Endothelial cell of umbilical vein (primary cell): ENCODE results near the gene DNAJC12. TPM values are rescaled to one million over a fixed set of nuclear protein-coding genes. Genes with fewer than 3 reads are reported as not detected.

ENCODE experiments used
- BruUV-seq: library from RNA; stranded (reverse); fragments of 400-500 nt; replicated peaks from 2 replicates; lab custom pipeline; 2021; lab: Mats Ljungman, UMichigan
- CTCF ChIA-PET: fragments of 300-600, 350-600 bp; sonication (Branson Sonifier 250); formaldehyde crosslinking; loops from one replicate; lab custom pipeline; 2021; ENCODE audit warnings: antibody characterized with exemption, inconsistent platforms; lab: Charles Lee
- POLR2A ChIA-PET: fragments of 300-600, 350-600 bp; sonication (Branson Sonifier 250); formaldehyde crosslinking; loops from one replicate; lab custom pipeline; 2021; ENCODE audit warnings: antibody characterized with exemption, inconsistent platforms; lab: Charles Lee
- DNase-seq: peaks from one replicate; pipeline ENCODE4 v3.0.0-alpha.2; 2011; ENCODE audit warnings: low read depth, low spot score
- FAIRE-seq: peaks from 2 replicates; lab custom pipeline; 2011; peaks lifted over from hg19 to GRCh38; lab: Jason Lieb, UNC
- H2AFZ ChIP-seq: 2 replicates; pipeline ENCODE4 v1.6.0; 2012; ENCODE audit warnings: low read depth, low read length, control low read depth, inconsistent platforms
- H3K27ac ChIP-seq: 2 replicates; pipeline ENCODE4 v1.5.1; 2011; ENCODE audit warnings: low read depth, mild to moderate bottlenecking, control low read depth, low read length, moderate library complexity; ENCODE audit not compliant: insufficient read depth
- H3K27me3 ChIP-seq, 2 experiments: 2 replicates each; pipeline versions ENCODE4 v1.6.0 to v1.6.1; 2011; ENCODE audit warnings: low read length in 2 of 2, mixed read lengths in 1 of 2; ENCODE audit not compliant: control insufficient read depth in 2 of 2, insufficient read depth in 2 of 2
- H3K36me3 ChIP-seq, 2 experiments: 2 replicates in 1 of 2; 3 replicates in 1 of 2; pipeline ENCODE4 v1.5.1; 2011; ENCODE audit warnings: low read length in 2 of 2, mild to moderate bottlenecking in 1 of 2, moderate library complexity in 1 of 2; ENCODE audit not compliant: control insufficient read depth in 2 of 2, insufficient read depth in 2 of 2; ENCODE audit errors: extremely low read depth in 1 of 2
- H3K4me1 ChIP-seq: 3 replicates; pipeline ENCODE4 v1.5.1; 2011; ENCODE audit warnings: mild to moderate bottlenecking, low read length; ENCODE audit not compliant: control insufficient read depth, insufficient read depth; ENCODE audit errors: extremely low read depth
- H3K4me2 ChIP-seq: 2 replicates; pipeline ENCODE4 v1.6.1; 2011; ENCODE audit warnings: low read length, control low read depth, mixed read lengths; ENCODE audit not compliant: insufficient read depth
- H3K4me3 ChIP-seq, 3 experiments: fragments of 200-600 bp in 1 of 3; sonication (generic), shearing (Covaris generic) in 1 of 3; replicated peaks in 1 of 3; 2 replicates each; pipeline ENCODE4 v1.5.1; 2011 to 2016; ENCODE audit warnings: control low read depth in 3 of 3, low read length in 3 of 3, mild to moderate bottlenecking in 2 of 3, inconsistent platforms in 1 of 3, low read depth in 1 of 3, moderate library complexity in 1 of 3; ENCODE audit not compliant: insufficient read depth in 1 of 3
- H3K79me2 ChIP-seq: 2 replicates; pipeline ENCODE4 v1.6.0; 2012; ENCODE audit warnings: low read length, inconsistent platforms; ENCODE audit not compliant: control insufficient read depth, insufficient read depth
- H3K9ac ChIP-seq: replicated peaks from 2 replicates; pipeline ENCODE3; 2011; ENCODE audit warnings: low read length, control low read depth; ENCODE audit not compliant: insufficient read depth; ENCODE audit errors: extremely low read depth
- H3K9me1 ChIP-seq: replicated peaks from 3 replicates; pipeline ENCODE4 v1.6.0; 2011; ENCODE audit warnings: mild to moderate bottlenecking, low read length; ENCODE audit not compliant: control insufficient read depth, insufficient read depth; ENCODE audit errors: extremely low read depth
- H3K9me3 ChIP-seq: replicated peaks from 2 replicates; pipeline ENCODE4 v1.5.1; 2012; ENCODE audit warnings: low read length, inconsistent platforms; ENCODE audit not compliant: control insufficient read depth, insufficient read depth
- H4K20me1 ChIP-seq: replicated peaks from 2 replicates; pipeline ENCODE3; 2011; ENCODE audit warnings: mild to moderate bottlenecking, low read length; ENCODE audit not compliant: control insufficient read depth, insufficient read depth; ENCODE audit errors: extremely low read depth
- CTCF ChIP-seq, 2 donors: IDR thresholded peaks; 1 replicate in 1 of 2; 2 replicates in 1 of 2; pipeline ENCODE4 v1.5.1; 2011; ENCODE audit warnings: low read length in 2 of 2, mild to moderate bottlenecking in 2 of 2, moderate library complexity in 2 of 2, control low read depth in 1 of 2, inconsistent platforms in 1 of 2, low read depth in 1 of 2; ENCODE audit not compliant: insufficient read depth in 1 of 2; ENCODE audit errors: extremely low read depth in 1 of 2
- EZH2 ChIP-seq: IDR thresholded peaks from 2 replicates; pipeline ENCODE4 v1.6.1; 2012; ENCODE audit warnings: borderline replicate concordance, low read depth, mild to moderate bottlenecking, moderate library complexity, low read length, inconsistent platforms; ENCODE audit not compliant: severe bottlenecking
- FOS ChIP-seq: IDR thresholded peaks from 2 replicates; pipeline ENCODE4 v1.6.1; 2011; ENCODE audit warnings: mild to moderate bottlenecking, low read length, moderate library complexity, borderline replicate concordance; ENCODE audit not compliant: insufficient read depth
- GATA2 ChIP-seq: IDR thresholded peaks from 2 replicates; pipeline ENCODE4 v1.7.0; 2011; ENCODE audit warnings: low read depth, mild to moderate bottlenecking, moderate library complexity, mixed read lengths, low read length; ENCODE audit not compliant: insufficient read length, insufficient read depth
- JUN ChIP-seq: IDR thresholded peaks from 2 replicates; pipeline ENCODE4 v1.6.1; 2011; ENCODE audit warnings: borderline replicate concordance, low read depth; ENCODE audit not compliant: insufficient read length, insufficient read depth
- MAX ChIP-seq: IDR thresholded peaks from 2 replicates; pipeline ENCODE4 v1.6.1; 2011; ENCODE audit not compliant: insufficient read depth, insufficient read length
- MYC ChIP-seq: IDR thresholded peaks from one replicate; pipeline ENCODE4 v1.6.1; 2011; ENCODE audit warnings: mild to moderate bottlenecking, low read depth, low read length
- POLR2A ChIP-seq: IDR thresholded peaks from 2 replicates; pipeline ENCODE4 v1.6.1; 2012; ENCODE audit warnings: low read depth, mild to moderate bottlenecking, control low read depth, low read length
- POLR2AphosphoS5 ChIP-seq: IDR thresholded peaks from 2 replicates; pipeline ENCODE4 v1.6.1; 2012; ENCODE audit warnings: low read depth, mild to moderate bottlenecking, control low read depth, low read length, moderate library complexity; ENCODE audit not compliant: insufficient read depth
- dilution Hi-C: fragments of 300-500 bp; cut with MboI; formaldehyde crosslinking; loops from one replicate; pipeline ENCODE4 v1.15.0; 2019; ENCODE audit warnings: low sequenced_read_pairs; ENCODE audit not compliant: extremely low pct_ligation_motif_present
- intact Hi-C: fragments of 100-400 bp; cut with micrococcal nuclease; formaldehyde crosslinking; loops from one replicate; pipeline ENCODE4 v1.10.0; 2022
- polyA plus RNA-seq, 4 experiments: library from polyadenylated mRNA; depleted of rRNA in 3 of 4; stranded (reverse) in 3 of 4; unstranded in 1 of 4; fragments of >200 nt; gene quantifications; 2 replicates each; pipeline versions ENCODE4 v1.2.1 to v1.2.3, GENCODE V29; 2011 to 2012; ENCODE audit warnings: missing spikeins in 1 of 4
- total RNA-seq: library from RNA; stranded (reverse); gene quantifications from 2 replicates; pipeline ENCODE4 v1.2.3, GENCODE V29; 2021

The DNAJC12 gene
- total and polyA plus RNA-seq, 2 donors (not counting 3 experiments of a cell fraction or from before 2014, with no cell fraction given) = 0.54 to 1.0 TPM

GRCh38 chr10:67884313-67884841, 46.4 kb upstream of the DNAJC12 start, which contains the start of gene SIRT1:
TSS of gene SIRT1 (plus strand) at chr10:67884656. CDS start at chr10:67884722, 66 bp downstream.
- peaks cover 11% of the 10 kb centered on the region for H3K4me1 ChIP-seq
- dilution Hi-C loops = no loop called here
- H3K9me1 ChIP-seq = no peaks in the 10 kb centered on the region
- ChIA-PET CTCF (interaction anchor here (0.6 to 5.1 kb wide), 8 partner anchors 11 to 328 kb away, joined by 3 to 23 read pairs (median 4); no protein-coding TSS in a partner anchor), POLR2A (no interaction called here)
- no peak for TF ChIP-seq EZH2
- no peak for TF ChIP-seq GATA2
- peak; percentile 98 for TF ChIP-seq MAX
- peak; percentile 81 for TF ChIP-seq MYC
- TF ChIP-seq POLR2A = peak; percentile 96
- TF ChIP-seq POLR2AphosphoS5 = peak; percentile 97
- TF ChIP-seq FOS = no peak
- TF ChIP-seq JUN = no peak
- TF ChIP-seq CTCF (IDR thresholded peaks at IDR 0.05; ENCODE audit: extremely low read depth in 1 of 2, insufficient read depth in 1 of 2, low read depth in 1 of 2, low read length in 2 of 2) = no peak
- H4K20me1 ChIP-seq = no peaks in the 10 kb centered on the region
- no TSS peak for BruUV-seq
- H3K9me3 ChIP-seq = no peaks in the 10 kb centered on the region
- no peaks in the 10 kb centered on the region for H3K27me3 ChIP-seq
- peak within 1 kb of the TSS; percentile 70 for H2AFZ ChIP-seq
- DNase-seq (peak; percentile 96), FAIRE-seq (peak; percentile 70)
- H3K27ac ChIP-seq = peak within 1 kb of the TSS; percentile 68
- H3K4me3 ChIP-seq = peak within 1 kb of the TSS; percentile 95 to 97 (median 96)
- H3K36me3 ChIP-seq = peaks cover 9 to 10% of the 10 kb centered on the region in 2 experiments
- H3K9ac ChIP-seq = peak within 1 kb of the TSS; percentile 79
- H3K4me2 ChIP-seq = peak within 1 kb of the TSS; percentile 98
- intact Hi-C loops = loop anchor here (1.0 to 2.0 kb wide), 8 partner anchors 29 to 447 kb away; no protein-coding TSS in a partner anchor
- H3K79me2 ChIP-seq = peaks cover 34% of the 10 kb centered on the region
